ENCODE data around the gene TST. TPM values are rescaled to one million over a fixed set of nuclear protein-coding genes. Genes with fewer than 3 reads are reported as not detected.

TST gene
- total and polyA plus RNA-seq, 7 donors = 18.4 to 46.9 (median 24.1) TPM

DNA sequence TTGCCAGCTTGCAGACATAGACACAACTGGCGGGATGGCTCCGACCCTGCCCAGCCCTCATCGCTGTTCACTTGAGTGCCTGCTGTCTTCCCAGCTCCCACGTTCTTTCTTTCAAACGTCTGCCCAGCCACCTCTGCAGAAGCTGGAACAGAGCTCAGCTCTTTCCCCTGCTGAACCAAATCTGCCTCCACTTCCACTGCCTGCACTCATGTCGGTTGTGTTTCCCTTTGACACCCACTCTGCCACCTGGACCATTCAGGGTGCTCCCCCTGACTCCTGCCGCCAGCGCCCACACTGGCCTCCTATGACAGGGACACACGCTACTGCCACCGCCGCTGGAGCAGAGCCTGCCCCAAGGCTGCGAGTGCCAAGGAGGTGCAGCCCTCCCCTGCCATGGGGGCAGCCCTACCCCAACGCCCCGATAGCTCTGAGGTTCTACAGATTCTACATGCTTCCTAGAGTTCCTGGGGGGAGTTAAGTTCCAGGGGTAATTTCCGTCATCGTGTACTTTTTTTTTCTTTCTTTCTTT lies 37.9 kb downstream of the TST start:
- H3K9me3 ChIP-seq = peaks cover 12% of the 10 kb centered on the region
- H3K27me3 ChIP-seq (ENCODE audit: insufficient read depth in 3 of 3, low read length in 2 of 3) = peaks cover 0 to 32% (median 11%) of the 10 kb centered on the region in 3 donors
- DNase-seq (no peak), ATAC-seq (no peak)
- H3K4me3 ChIP-seq = no peak overlapping the region
- TF ChIP-seq, protein P1, sequence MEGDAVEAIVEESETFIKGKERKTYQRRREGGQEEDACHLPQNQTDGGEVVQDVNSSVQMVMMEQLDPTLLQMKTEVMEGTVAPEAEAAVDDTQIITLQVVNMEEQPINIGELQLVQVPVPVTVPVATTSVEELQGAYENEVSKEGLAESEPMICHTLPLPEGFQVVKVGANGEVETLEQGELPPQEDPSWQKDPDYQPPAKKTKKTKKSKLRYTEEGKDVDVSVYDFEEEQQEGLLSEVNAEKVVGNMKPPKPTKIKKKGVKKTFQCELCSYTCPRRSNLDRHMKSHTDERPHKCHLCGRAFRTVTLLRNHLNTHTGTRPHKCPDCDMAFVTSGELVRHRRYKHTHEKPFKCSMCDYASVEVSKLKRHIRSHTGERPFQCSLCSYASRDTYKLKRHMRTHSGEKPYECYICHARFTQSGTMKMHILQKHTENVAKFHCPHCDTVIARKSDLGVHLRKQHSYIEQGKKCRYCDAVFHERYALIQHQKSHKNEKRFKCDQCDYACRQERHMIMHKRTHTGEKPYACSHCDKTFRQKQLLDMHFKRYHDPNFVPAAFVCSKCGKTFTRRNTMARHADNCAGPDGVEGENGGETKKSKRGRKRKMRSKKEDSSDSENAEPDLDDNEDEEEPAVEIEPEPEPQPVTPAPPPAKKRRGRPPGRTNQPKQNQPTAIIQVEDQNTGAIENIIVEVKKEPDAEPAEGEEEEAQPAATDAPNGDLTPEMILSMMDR (IDR thresholded peaks at IDR 0.05) = no peak
- H3K27ac ChIP-seq = no peak overlapping the region
- H3K36me3 ChIP-seq (ENCODE audit: insufficient read depth in 1 of 2, low read depth in 1 of 2) = no peaks in the 10 kb centered on the region
- H3K4me1 ChIP-seq = peaks cover 4% of the 10 kb centered on the region
- intact Hi-C loops (cut with DNase I) = no loop called here
- 61 to 72% (median 61%) methylated on average over 16 of the region's 16 CpGs for WGBS, 3 donors

DNA sequence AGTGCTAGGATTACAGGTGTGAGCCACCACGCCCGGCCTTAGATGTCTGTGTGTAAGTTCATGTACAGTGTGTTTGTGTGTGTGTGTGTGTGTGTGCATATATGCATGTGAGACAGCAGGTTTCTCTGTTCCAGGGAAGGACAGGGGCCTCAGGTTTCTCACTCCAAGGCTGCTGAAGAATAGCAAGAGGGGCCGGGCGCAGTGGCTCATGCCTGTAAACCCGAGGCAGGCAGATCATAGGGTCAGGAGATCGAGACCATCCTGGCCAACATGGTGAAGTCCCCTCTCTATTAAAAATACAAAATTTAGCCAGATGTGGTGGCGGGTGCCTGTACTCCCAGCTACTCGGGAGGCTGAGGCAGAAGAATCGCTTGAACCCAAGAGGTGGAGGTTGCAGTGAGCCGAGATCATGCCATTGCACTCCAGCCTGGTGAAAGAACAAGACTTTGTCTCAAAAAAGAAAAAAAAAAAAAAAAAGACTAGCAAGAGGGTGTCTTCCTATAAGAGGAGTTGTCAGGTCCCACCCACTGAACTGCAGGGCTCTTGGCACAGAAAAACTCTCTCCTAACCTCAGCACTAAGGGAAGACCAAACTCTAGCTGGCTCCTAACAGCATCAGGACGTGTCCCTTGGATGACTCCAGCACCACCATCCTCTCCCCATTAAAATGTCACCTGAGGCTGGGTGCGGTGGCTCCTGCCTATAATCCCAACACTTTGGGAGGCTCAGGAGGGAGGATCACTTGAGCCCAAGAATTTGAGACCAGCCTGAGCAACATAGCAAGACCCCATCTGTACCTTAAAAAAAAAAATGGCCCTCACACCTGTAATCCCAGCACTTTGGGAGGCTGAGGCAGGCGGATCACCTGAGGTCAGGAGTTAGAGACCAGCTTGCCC lies 40.0 kb downstream of the TST start:
- intact Hi-C loops (cut with DNase I) = loop anchor here (5.0 to 10.0 kb wide), 4 partner anchors 122 to 222 kb away; no protein-coding TSS in a partner anchor
- no peak for ATAC-seq
- peaks cover 4% of the 10 kb centered on the region for H3K4me1 ChIP-seq
- no peaks in the 10 kb centered on the region for H3K9me3 ChIP-seq
- H3K36me3 ChIP-seq (ENCODE audit: insufficient read depth in 1 of 2, low read depth in 1 of 2) = no peaks in the 10 kb centered on the region
- H3K27me3 ChIP-seq (ENCODE audit: insufficient read depth in 3 of 3, low read length in 2 of 3) = peaks cover 0 to 29% (median 8%) of the 10 kb centered on the region in 3 donors
- no peak overlapping the region for H3K4me3 ChIP-seq
- no peak overlapping the region for H3K27ac ChIP-seq
- 89 to 93% (median 90%) methylated on average over 13 of the region's 13 CpGs for WGBS, 3 donors
- DNase-seq = no peak
- TF ChIP-seq, protein P1 (IDR thresholded peaks at IDR 0.05) = no peak

DNA sequence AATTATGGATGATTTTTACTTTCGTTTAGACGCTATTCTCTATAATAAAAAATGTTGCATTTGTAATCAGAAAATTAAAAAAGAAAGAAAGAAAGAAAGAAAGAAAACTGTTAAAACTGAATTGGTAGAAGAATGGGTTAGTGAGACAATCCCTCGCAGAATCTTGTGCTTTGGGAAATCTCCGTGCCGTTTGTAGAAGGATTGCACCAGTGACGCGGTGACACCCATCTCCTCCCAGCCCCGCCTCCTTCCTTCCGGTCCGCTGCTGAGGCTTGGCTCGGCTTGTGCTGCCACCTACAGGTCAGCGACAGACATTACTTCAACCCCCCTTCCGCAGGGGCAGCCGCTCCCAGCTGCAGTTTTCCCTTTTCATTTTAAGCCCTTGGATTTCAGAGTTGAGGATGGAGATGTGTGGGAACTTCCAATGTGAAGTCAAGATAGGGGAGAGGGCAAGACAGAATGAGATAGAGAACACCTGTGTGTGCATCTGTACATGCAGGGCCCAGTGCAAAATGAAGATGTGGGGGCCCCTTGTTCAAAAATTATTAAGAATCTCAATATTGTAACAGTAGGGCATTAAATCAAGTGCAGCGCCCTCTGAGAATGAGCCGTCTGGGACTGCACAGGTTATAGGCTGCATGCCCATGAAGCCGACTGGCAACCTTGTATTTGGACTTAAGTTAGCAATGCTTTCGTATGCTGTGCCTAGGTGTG lies 41.1 kb downstream of the TST start:
- peak; percentile 96 to 99 (median 98) for ATAC-seq
- H3K4me3 ChIP-seq = peak overlapping the region; percentile 64
- peak; percentile 90 to 94 for DNase-seq
- H3K4me1 ChIP-seq = peaks cover 4% of the 10 kb centered on the region
- WGBS, 3 donors = 10 to 12% (median 11%) methylated on average over 18 of the region's 18 CpGs
- H3K27me3 ChIP-seq (ENCODE audit: insufficient read depth in 3 of 3, low read length in 2 of 3) = peaks cover 0 to 19% (median 8%) of the 10 kb centered on the region in 3 donors
- no peaks in the 10 kb centered on the region for H3K36me3 ChIP-seq (ENCODE audit: insufficient read depth in 1 of 2, low read depth in 1 of 2)
- TF ChIP-seq, protein P1 (IDR thresholded peaks at IDR 0.05) = peak; percentile 96
- H3K9me3 ChIP-seq = no peaks in the 10 kb centered on the region
- H3K27ac ChIP-seq = no peak overlapping the region
- intact Hi-C loops (cut with DNase I) = loop anchor here (1.0 to 10.0 kb wide), 6 partner anchors 121 to 433 kb away; no protein-coding TSS in a partner anchor

DNA sequence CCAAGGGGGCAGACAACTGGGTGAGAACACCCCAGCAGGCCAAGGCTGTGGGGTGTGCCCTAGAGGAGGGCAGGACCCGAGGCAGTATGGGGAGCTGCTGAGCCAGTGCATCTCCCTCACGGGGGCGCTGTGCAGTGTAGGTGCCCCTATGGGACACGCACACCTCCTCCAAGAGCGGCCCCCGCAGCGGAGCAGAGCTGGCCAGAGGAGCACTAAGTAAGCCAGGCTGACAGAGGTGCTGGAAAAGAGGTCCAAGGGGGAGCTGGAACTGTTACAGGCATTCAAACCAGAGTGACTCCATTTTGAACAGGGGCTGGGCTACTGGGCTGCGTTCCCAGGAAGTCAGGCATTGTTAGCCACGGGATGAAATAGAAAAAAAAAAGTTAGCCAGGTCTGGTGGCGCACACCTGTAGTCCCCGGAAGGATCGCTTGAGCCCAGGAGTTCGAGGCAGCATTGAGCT lies 41.8 kb downstream of the TST start:
- Histone ChIP-seq H3K36me3 (ENCODE audit: insufficient read depth in 1 of 2, low read depth in 1 of 2) (no peaks in the 10 kb centered on the region), H3K27me3 (ENCODE audit: insufficient read depth in 3 of 3, low read length in 2 of 3) (peaks cover 0 to 14% (median 8%) of the 10 kb centered on the region in 3 donors), H3K4me1 (peaks cover 4% of the 10 kb centered on the region), H3K27ac (no peak overlapping the region), H3K9me3 (no peaks in the 10 kb centered on the region), H3K4me3 (peak overlapping the region; percentile 64)
- TF ChIP-seq, protein P1 (IDR thresholded peaks at IDR 0.05) = no peak
- DNase-seq = peak; percentile 45 to 73
- 16 to 30% (median 16%) methylated on average over 13 of the region's 13 CpGs for WGBS, 3 donors
- peak; percentile 29 to 79 (median 66) for ATAC-seq
- intact Hi-C loops (cut with DNase I) = loop anchor here (2.0 to 10.0 kb wide), 5 partner anchors 120 to 433 kb away; no protein-coding TSS in a partner anchor

All from psoas muscle (tissue), 8 donors.